SK-N-SH treated with all-trans-retinoic acid at 6 μM for 48 hours (cell line): ENCODE measurements around the gene HS6ST3.

ENCODE experiments used
- ATAC-seq: fragments of 200-7000 bp; cut with Tn5 transposase; 3 replicates; pipeline ENCODE4 v1.9.1; 2020; ENCODE audit warnings: mild to moderate bottlenecking, moderate library complexity
- ARNTL ChIP-seq: fragments of 450-650 bp; formaldehyde crosslinking; IDR thresholded peaks from 2 replicates; pipeline ENCODE4 v1.5.0; 2020; ENCODE audit warnings: low read depth, mild to moderate bottlenecking, moderate library complexity, borderline replicate concordance
- BACH2 ChIP-seq: fragments of 250-450 bp; sonication (Bioruptor Pico); IDR thresholded peaks from 2 replicates; pipeline ENCODE4 v1.9.0; 2021; ENCODE audit warnings: mild to moderate bottlenecking, borderline replicate concordance
- CSDC2 ChIP-seq: fragments of 250-450 bp; sonication (Bioruptor Pico); IDR thresholded peaks from 2 replicates; pipeline ENCODE4 v1.5.0; 2020; ENCODE audit warnings: mild to moderate bottlenecking, moderate library complexity
- CSRNP3 ChIP-seq: fragments of 250-450 bp; sonication (Bioruptor Pico); IDR thresholded peaks from 2 replicates; pipeline ENCODE4 v1.5.1; 2021; ENCODE audit warnings: mild to moderate bottlenecking, moderate library complexity
- ESRRG ChIP-seq: fragments of 250-450 bp; sonication (Bioruptor Pico); IDR thresholded peaks from 2 replicates; pipeline ENCODE4 v1.6.1; 2021; ENCODE audit warnings: mild to moderate bottlenecking
- GLIS3 ChIP-seq: fragments of 250-450 bp; sonication (Bioruptor Pico); IDR thresholded peaks from 2 replicates; pipeline ENCODE4 v1.5.0; 2020; ENCODE audit warnings: mild to moderate bottlenecking, moderate library complexity
- ISL1 ChIP-seq: fragments of 250-450 bp; sonication (Bioruptor Pico); IDR thresholded peaks from 2 replicates; pipeline ENCODE4 v2.1.2; 2022; ENCODE audit warnings: mild to moderate bottlenecking, moderate library complexity
- OSR1 ChIP-seq: fragments of 250-450 bp; sonication (Bioruptor Pico); IDR thresholded peaks from 2 replicates; pipeline ENCODE4 v1.8.0; 2022; ENCODE audit warnings: moderate library complexity, mild to moderate bottlenecking, inconsistent platforms
- POU6F1 ChIP-seq: fragments of 250-450 bp; sonication (Bioruptor Pico); IDR thresholded peaks from 2 replicates; pipeline ENCODE4 v1.8.0; 2021; ENCODE audit warnings: low read depth, mild to moderate bottlenecking, moderate library complexity, borderline replicate concordance
- PPARA ChIP-seq: fragments of 250-450 bp; sonication (Bioruptor Pico); IDR thresholded peaks from 2 replicates; pipeline ENCODE4 v1.5.0; 2020; ENCODE audit warnings: mild to moderate bottlenecking, borderline replicate concordance
- RARB ChIP-seq: fragments of 250-450 bp; sonication (Bioruptor Pico); IDR thresholded peaks from 2 replicates; pipeline ENCODE4 v1.8.0; 2021; ENCODE audit warnings: mild to moderate bottlenecking, moderate library complexity
- SNAI2 ChIP-seq: fragments of 250-450 bp; sonication (Bioruptor Pico); IDR thresholded peaks from 2 replicates; pipeline ENCODE4 v1.5.0; 2020; ENCODE audit warnings: mild to moderate bottlenecking, moderate library complexity
- TCF4 ChIP-seq: fragments of 250-450 bp; sonication (Bioruptor Pico); IDR thresholded peaks from 2 replicates; pipeline ENCODE4 v1.8.0; 2021; ENCODE audit warnings: mild to moderate bottlenecking, moderate library complexity, borderline replicate concordance
- TSHZ2 ChIP-seq: fragments of 250-450 bp; sonication (Bioruptor Pico); IDR thresholded peaks from 2 replicates; pipeline ENCODE4 v1.5.0; 2020; ENCODE audit warnings: mild to moderate bottlenecking, moderate library complexity
- ZC3H10 ChIP-seq: fragments of 250-450 bp; sonication (Bioruptor Pico); IDR thresholded peaks from 2 replicates; pipeline ENCODE4 v1.5.1; 2021; ENCODE audit warnings: mild to moderate bottlenecking, moderate library complexity
- ZFP3 ChIP-seq: fragments of 250-450 bp; sonication (Bioruptor Pico); IDR thresholded peaks from 2 replicates; pipeline ENCODE4 v1.5.0; 2020; ENCODE audit warnings: mild to moderate bottlenecking, moderate library complexity
- ZFP30 ChIP-seq: fragments of 450-650 bp; formaldehyde crosslinking; IDR thresholded peaks from 2 replicates; pipeline ENCODE4 v1.5.0; 2022; ENCODE audit warnings: mild to moderate bottlenecking, moderate library complexity
- ZNF565 ChIP-seq: fragments of 450-650 bp; formaldehyde crosslinking; conservative IDR thresholded peaks from 2 replicates; pipeline ENCODE4 v1.5.0; 2020; ENCODE audit warnings: low read depth, mild to moderate bottlenecking, moderate library complexity
- ZNF70 ChIP-seq: fragments of 450-650 bp; formaldehyde crosslinking; IDR thresholded peaks from 2 replicates; pipeline ENCODE4 v1.5.0; 2020; ENCODE audit warnings: mild to moderate bottlenecking, moderate library complexity
- TF ChIP-seq, protein P1 (sequence below): fragments of 250-450 bp; sonication (Bioruptor Pico); IDR thresholded peaks from 2 replicates; pipeline ENCODE4 v1.8.0; 2020; ENCODE audit warnings: mild to moderate bottlenecking, moderate library complexity, borderline replicate concordance

The HS6ST3 gene

DNA sequence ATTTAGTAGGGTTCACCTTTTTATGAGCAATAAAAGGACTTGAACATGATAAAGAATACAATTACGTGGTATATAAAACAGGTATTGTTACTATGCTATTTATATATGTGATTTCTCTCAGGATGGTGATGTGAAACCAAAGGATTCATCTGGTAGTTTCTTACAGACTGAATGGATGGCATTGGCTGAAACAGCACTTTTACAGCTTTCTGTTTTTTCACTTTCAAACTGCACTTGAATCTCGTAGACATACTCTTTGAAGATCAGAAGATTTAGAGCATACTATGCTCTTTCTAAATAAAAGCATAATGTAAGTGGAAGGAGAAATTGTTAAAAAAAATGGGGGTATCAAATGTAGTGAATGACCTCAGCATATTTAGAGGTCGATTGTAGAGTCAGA lies 354.8 kb downstream of the HS6ST3 start:
- TF ChIP-seq BACH2 (CRISPR knock-in tag), result no peak
- TF ChIP-seq ZFP30, result no peak
- TF ChIP-seq RARB (CRISPR knock-in tag), result no peak
- TF ChIP-seq ISL1 (CRISPR knock-in tag), result no peak
- no peak for TF ChIP-seq POU6F1 (CRISPR knock-in tag)
- no peak for TF ChIP-seq ZNF70 (CRISPR knock-in tag)
- TF ChIP-seq CSRNP3 (CRISPR knock-in tag), result no peak
- no peak for TF ChIP-seq SNAI2 (CRISPR knock-in tag)
- TF ChIP-seq, protein P1, sequence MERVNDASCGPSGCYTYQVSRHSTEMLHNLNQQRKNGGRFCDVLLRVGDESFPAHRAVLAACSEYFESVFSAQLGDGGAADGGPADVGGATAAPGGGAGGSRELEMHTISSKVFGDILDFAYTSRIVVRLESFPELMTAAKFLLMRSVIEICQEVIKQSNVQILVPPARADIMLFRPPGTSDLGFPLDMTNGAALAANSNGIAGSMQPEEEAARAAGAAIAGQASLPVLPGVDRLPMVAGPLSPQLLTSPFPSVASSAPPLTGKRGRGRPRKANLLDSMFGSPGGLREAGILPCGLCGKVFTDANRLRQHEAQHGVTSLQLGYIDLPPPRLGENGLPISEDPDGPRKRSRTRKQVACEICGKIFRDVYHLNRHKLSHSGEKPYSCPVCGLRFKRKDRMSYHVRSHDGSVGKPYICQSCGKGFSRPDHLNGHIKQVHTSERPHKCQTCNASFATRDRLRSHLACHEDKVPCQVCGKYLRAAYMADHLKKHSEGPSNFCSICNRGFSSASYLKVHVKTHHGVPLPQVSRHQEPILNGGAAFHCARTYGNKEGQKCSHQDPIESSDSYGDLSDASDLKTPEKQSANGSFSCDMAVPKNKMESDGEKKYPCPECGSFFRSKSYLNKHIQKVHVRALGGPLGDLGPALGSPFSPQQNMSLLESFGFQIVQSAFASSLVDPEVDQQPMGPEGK (CRISPR knock-in tag), result no peak
- no peak for TF ChIP-seq PPARA (CRISPR knock-in tag)
- TF ChIP-seq ARNTL (CRISPR knock-in tag), result no peak
- no peak for TF ChIP-seq ESRRG (CRISPR knock-in tag)
- no peak for ATAC-seq

DNA sequence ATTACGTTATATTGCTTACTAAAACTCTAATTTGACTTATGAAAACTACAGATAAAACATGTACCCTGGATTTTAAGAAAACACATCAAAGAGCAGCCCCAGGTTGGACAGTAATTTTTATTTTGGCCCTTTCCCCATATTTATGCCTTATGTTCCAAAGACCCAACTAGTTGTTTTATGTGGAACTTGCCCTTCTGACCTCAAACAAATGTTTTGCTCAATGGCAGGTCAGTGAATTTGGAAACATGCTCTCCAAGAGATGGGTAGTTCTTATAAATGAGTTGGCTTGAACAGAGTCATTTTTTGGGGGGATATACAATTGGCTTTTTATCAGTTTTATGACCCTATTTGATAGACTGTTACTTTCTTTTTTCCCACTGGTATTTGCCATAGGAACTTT lies 360.0 kb downstream of the HS6ST3 start:
- ATAC-seq, result no peak
- TF ChIP-seq OSR1 (CRISPR knock-in tag) (no peak), TCF4 (CRISPR knock-in tag) (no peak), CSRNP3 (CRISPR knock-in tag) (no peak), ZFP3 (CRISPR knock-in tag) (no peak), ZNF565 (CRISPR knock-in tag) (no peak), GLIS3 (CRISPR knock-in tag) (no peak)

DNA sequence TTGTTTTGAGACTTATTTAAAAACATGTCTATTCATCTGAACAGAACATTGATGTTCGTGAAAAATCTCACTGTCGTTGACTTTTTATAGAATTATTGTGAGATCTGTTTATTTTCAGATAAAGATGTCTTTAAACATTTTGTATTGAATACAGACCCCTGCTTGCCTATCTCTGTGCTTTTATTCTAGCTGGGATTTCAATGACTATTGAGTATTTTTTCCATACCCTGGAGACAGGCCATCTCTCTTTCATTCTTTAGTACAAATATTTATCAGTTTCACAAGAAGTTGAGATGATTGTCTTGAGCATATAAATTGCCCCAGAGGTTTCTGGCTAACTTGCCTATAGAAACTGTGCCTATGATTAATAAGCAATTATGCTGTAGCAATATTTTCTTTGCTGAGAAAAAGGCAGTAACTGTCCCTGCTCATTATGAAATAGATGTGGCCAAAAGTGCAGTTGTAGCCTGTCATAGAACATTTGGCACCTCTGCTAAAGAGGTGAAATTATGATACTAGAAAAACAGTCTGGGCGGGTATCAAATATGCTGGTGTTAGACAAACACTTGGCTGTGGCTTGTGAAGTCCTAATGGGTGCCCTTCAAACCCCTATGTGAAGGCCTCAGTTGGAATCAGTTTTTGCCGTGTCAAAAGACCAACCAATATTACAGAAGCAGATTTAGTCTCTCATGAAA lies 360.6 kb downstream of the HS6ST3 start:
- TF ChIP-seq GLIS3 (CRISPR knock-in tag) (no peak), ZFP3 (CRISPR knock-in tag) (no peak), TSHZ2 (no peak), OSR1 (CRISPR knock-in tag) (no peak), CSDC2 (CRISPR knock-in tag) (no peak), PPARA (CRISPR knock-in tag) (no peak), CSRNP3 (CRISPR knock-in tag) (no peak), ZC3H10 (CRISPR knock-in tag) (no peak), BACH2 (CRISPR knock-in tag) (no peak), ZNF70 (CRISPR knock-in tag) (no peak), ARNTL (CRISPR knock-in tag) (no peak), ISL1 (CRISPR knock-in tag) (no peak), TCF4 (CRISPR knock-in tag) (no peak)
- TF ChIP-seq, protein P1 (CRISPR knock-in tag), result no peak
- no peak for ATAC-seq
